H1 (cell line): ENCODE data around the gene NPC1L1.

Experiments
- FOSL1 ChIP-seq: IDR thresholded peaks from 2 replicates; pipeline ENCODE4 v1.6.1; 2011; ENCODE audit warnings: mild to moderate bottlenecking, low read depth, low read length, moderate library complexity; ENCODE audit not compliant: insufficient read depth
- JUND ChIP-seq: IDR thresholded peaks from 2 replicates; pipeline ENCODE4 v1.6.1; 2011; ENCODE audit warnings: mild to moderate bottlenecking, improper control_type of control experiment, low read length
- POLR2A ChIP-seq, 2 experiments: IDR thresholded peaks; 1 replicate in 1 of 2; 2 replicates in 1 of 2; pipeline ENCODE4 v1.6.1; 2011; ENCODE audit warnings: low read depth in 2 of 2, low read length in 2 of 2, mild to moderate bottlenecking in 2 of 2; ENCODE audit errors: control extremely low read depth in 1 of 2
- SP1 ChIP-seq: IDR thresholded peaks from 2 replicates; pipeline ENCODE4 v1.6.1; 2011; ENCODE audit warnings: low read depth, low read length
- TF ChIP-seq, protein P1 (sequence below): IDR thresholded peaks from 2 replicates; pipeline ENCODE4 v1.6.1; 2012; ENCODE audit warnings: inconsistent platforms
- TF ChIP-seq, protein P2 (sequence below): IDR thresholded peaks from 2 replicates; pipeline ENCODE4 v1.6.1; 2011; ENCODE audit warnings: low read length, improper control_type of control experiment
- TF ChIP-seq, protein P3 (sequence below), 3 experiments: IDR thresholded peaks; 1 replicate in 2 of 3; 2 replicates in 1 of 3; pipeline versions ENCODE4 v1.5.1 to v1.6.1; 2011; ENCODE audit warnings: low read length in 3 of 3, mild to moderate bottlenecking in 3 of 3, inconsistent platforms in 2 of 3, low read depth in 1 of 3, moderate library complexity in 1 of 3; ENCODE audit not compliant: insufficient read depth in 1 of 3; ENCODE audit errors: control extremely low read depth in 1 of 3

DNA sequence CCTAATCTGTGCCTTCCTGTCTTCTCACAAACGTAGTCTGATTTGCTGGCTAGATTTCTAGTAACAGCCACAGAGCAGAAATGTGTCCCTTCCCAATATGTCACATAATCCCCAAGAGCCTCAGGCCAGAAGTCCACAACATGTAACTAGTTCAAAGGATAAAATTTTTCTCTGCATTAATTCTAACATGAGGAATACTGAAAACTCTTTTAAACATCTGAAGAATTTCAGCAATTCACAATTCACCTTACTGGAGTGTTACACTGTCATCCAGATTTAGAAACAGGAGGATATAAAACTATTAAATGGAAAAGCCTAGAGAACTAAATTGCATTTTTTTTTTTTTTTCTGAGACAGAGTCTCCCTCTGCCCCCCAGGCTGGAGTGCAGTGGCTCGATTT lies 35.1 kb upstream of the NPC1L1 start:
- TF ChIP-seq JUND (no peak), SP1 (no peak), POLR2A (IDR thresholded peaks at IDR 0.05; ENCODE audit: control extremely low read depth in 1 of 2, low read depth in 2 of 2, low read length in 2 of 2) (no peak), FOSL1 (no peak)
- TF ChIP-seq, protein P1, sequence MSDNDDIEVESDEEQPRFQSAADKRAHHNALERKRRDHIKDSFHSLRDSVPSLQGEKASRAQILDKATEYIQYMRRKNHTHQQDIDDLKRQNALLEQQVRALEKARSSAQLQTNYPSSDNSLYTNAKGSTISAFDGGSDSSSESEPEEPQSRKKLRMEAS = no peak
- TF ChIP-seq, protein P2, sequence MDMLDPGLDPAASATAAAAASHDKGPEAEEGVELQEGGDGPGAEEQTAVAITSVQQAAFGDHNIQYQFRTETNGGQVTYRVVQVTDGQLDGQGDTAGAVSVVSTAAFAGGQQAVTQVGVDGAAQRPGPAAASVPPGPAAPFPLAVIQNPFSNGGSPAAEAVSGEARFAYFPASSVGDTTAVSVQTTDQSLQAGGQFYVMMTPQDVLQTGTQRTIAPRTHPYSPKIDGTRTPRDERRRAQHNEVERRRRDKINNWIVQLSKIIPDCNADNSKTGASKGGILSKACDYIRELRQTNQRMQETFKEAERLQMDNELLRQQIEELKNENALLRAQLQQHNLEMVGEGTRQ = no peak
- TF ChIP-seq, protein P3, sequence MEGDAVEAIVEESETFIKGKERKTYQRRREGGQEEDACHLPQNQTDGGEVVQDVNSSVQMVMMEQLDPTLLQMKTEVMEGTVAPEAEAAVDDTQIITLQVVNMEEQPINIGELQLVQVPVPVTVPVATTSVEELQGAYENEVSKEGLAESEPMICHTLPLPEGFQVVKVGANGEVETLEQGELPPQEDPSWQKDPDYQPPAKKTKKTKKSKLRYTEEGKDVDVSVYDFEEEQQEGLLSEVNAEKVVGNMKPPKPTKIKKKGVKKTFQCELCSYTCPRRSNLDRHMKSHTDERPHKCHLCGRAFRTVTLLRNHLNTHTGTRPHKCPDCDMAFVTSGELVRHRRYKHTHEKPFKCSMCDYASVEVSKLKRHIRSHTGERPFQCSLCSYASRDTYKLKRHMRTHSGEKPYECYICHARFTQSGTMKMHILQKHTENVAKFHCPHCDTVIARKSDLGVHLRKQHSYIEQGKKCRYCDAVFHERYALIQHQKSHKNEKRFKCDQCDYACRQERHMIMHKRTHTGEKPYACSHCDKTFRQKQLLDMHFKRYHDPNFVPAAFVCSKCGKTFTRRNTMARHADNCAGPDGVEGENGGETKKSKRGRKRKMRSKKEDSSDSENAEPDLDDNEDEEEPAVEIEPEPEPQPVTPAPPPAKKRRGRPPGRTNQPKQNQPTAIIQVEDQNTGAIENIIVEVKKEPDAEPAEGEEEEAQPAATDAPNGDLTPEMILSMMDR (IDR thresholded peaks at IDR 0.05; ENCODE audit: control extremely low read depth in 1 of 3, insufficient read depth in 1 of 3, low read depth in 1 of 3, low read length in 3 of 3) = no peak
